Suprapubic skin (tissue), 4 donors: ENCODE measurements around the gene ATG5. TPM values are rescaled to one million over a fixed set of nuclear protein-coding genes. Genes with fewer than 3 reads are reported as not detected.

ENCODE experiments used
- DNase-seq, 2 donors: peaks; one replicate each; pipeline ENCODE4 v3.0.0-alpha.2; 2019; ENCODE audit warnings: low spot score in 2 of 2
- H3K27ac ChIP-seq: fragments of 200-600 bp; sonication (generic); one replicate; pipeline ENCODE4 v1.5.1; 2019
- H3K27me3 ChIP-seq: fragments of 200-600 bp; sonication (generic); one replicate; pipeline ENCODE4 v1.5.1; 2019
- H3K36me3 ChIP-seq: fragments of 200-600 bp; sonication (generic); one replicate; pipeline ENCODE4 v1.5.1; 2019
- H3K4me1 ChIP-seq: fragments of 200-600 bp; sonication (generic); one replicate; pipeline ENCODE4 v1.5.1; 2019
- H3K4me3 ChIP-seq: fragments of 200-600 bp; sonication (generic); one replicate; pipeline ENCODE4 v1.5.1; 2019; ENCODE audit warnings: mild to moderate bottlenecking
- H3K9me3 ChIP-seq: fragments of 200-600 bp; sonication (generic); one replicate; pipeline ENCODE4 v1.5.1; 2019
- EP300 ChIP-seq: sonication (generic); formaldehyde crosslinking; IDR thresholded peaks from one replicate; pipeline ENCODE4 v1.6.1; 2017; ENCODE audit warnings: antibody characterized with exemption
- POLR2A ChIP-seq, 2 donors: fragments of 450-650 bp; IDR thresholded peaks; one replicate each; pipeline ENCODE4 v1.6.1; 2017; ENCODE audit warnings: antibody characterized with exemption in 2 of 2, mild to moderate bottlenecking in 2 of 2, moderate library complexity in 2 of 2
- POLR2AphosphoS5 ChIP-seq, 3 donors: sonication (generic); formaldehyde crosslinking; IDR thresholded peaks; one replicate each; pipeline ENCODE4 v1.6.1; 2017; ENCODE audit warnings: antibody characterized with exemption in 3 of 3
- WGBS: methylation state at CpG from one replicate; pipeline ENCODE4 v1.1.5; 2018; 5-methylcytosine and 5-hydroxymethylcytosine counted together
- total RNA-seq, 4 donors: library from RNA; depleted of rRNA; stranded (reverse); fragments of >200 nt; gene quantifications; one replicate each; pipeline ENCODE4 v1.1.0, GENCODE V29; 2016
- TF ChIP-seq, protein P1 (sequence below), 2 donors: fragments of 200-600 bp in 1 of 2; fragments of 450-650 bp in 1 of 2; sonication (generic) in 1 of 2; IDR thresholded peaks; one replicate each; pipeline ENCODE4 v1.5.1; 2016 to 2019; ENCODE audit warnings: antibody characterized with exemption in 2 of 2, mild to moderate bottlenecking in 1 of 2, moderate library complexity in 1 of 2

ATG5 gene
- total RNA-seq, 4 donors from 2014 or later: 18.1 to 25.7 (median 23.1) TPM

DNA sequence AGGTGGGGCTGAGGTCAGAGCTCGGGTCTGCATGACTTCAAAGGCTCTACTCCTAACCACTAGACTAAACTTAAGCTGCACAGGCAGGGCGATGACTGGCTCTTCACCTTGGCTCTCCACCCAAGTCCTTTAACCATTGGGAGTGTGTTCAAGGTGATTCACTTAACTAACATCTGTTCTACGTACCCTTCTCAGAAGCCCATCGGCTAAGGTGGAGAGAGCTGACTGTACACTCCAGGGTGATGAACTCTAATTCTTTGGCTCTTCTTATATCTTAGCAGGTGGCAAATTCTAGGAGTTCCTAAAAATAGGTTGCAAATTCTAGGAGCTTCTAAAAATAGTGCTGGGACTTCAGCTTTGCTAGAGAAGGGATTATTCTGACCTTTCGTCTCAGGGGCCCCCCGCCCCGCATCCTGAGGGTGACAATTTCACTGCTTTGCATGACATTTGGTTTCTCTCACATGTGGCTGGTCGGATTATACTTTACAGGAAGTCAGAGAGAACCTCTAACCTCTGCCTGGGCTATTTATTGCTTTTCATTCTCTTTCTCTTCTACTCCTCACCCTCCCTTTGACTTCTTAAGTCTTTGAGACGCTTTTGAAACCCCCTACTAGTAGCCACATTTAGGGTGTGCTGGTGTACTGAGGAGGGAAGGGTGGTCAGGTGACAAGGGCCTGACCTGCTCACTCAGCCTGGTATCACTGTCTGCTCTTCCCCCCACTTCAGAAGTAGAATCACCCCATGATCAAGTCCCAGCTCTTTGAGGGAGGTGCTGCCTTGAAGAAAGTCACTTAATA is 183.9 kb downstream of the ATG5 start:
- DNase-seq: no peak
- Histone ChIP-seq H3K4me3 (no peak overlapping the region), H3K27ac (no peak overlapping the region), H3K27me3 (no peaks in the 10 kb centered on the region), H3K4me1 (no peaks in the 10 kb centered on the region), H3K9me3 (no peaks in the 10 kb centered on the region), H3K36me3 (no peaks in the 10 kb centered on the region)
- 73% methylated on average over 9 of the region's 9 CpGs for WGBS
- TF ChIP-seq EP300: no peak
- TF ChIP-seq POLR2A (IDR thresholded peaks at IDR 0.05): no peak

DNA sequence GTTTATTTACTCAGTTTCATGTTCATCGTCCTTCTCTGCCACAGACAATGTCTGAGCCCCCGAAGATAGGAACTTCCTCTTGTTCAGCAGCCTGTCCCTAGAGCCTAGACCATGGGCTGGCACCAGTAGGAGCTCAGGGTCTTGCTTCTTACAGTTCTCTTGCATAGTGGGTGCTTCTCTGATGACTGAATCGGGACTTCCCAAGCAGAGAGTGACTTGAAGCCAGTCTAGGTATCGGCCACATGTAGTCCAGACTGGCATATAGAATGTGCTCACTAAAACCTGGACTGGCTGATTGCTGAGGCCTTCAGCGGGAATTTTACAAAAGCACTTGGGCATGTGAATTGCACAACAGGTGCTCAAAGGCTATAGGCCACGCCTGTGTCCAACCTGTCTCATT is 187.4 kb downstream of the ATG5 start:
- 85% methylated on average over 6 of the region's 6 CpGs for WGBS
- Histone ChIP-seq H3K36me3 (no peaks in the 10 kb centered on the region), H3K4me1 (peaks cover 6% of the 10 kb centered on the region), H3K27ac (no peak overlapping the region), H3K9me3 (no peaks in the 10 kb centered on the region), H3K27me3 (no peaks in the 10 kb centered on the region), H3K4me3 (no peak overlapping the region)
- DNase-seq: no peak
- TF ChIP-seq POLR2AphosphoS5 (IDR thresholded peaks at IDR 0.05) (no peak), EP300 (no peak), POLR2A (IDR thresholded peaks at IDR 0.05) (no peak)
- TF ChIP-seq, protein P1, sequence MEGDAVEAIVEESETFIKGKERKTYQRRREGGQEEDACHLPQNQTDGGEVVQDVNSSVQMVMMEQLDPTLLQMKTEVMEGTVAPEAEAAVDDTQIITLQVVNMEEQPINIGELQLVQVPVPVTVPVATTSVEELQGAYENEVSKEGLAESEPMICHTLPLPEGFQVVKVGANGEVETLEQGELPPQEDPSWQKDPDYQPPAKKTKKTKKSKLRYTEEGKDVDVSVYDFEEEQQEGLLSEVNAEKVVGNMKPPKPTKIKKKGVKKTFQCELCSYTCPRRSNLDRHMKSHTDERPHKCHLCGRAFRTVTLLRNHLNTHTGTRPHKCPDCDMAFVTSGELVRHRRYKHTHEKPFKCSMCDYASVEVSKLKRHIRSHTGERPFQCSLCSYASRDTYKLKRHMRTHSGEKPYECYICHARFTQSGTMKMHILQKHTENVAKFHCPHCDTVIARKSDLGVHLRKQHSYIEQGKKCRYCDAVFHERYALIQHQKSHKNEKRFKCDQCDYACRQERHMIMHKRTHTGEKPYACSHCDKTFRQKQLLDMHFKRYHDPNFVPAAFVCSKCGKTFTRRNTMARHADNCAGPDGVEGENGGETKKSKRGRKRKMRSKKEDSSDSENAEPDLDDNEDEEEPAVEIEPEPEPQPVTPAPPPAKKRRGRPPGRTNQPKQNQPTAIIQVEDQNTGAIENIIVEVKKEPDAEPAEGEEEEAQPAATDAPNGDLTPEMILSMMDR (IDR thresholded peaks at IDR 0.05): no peak

DNA sequence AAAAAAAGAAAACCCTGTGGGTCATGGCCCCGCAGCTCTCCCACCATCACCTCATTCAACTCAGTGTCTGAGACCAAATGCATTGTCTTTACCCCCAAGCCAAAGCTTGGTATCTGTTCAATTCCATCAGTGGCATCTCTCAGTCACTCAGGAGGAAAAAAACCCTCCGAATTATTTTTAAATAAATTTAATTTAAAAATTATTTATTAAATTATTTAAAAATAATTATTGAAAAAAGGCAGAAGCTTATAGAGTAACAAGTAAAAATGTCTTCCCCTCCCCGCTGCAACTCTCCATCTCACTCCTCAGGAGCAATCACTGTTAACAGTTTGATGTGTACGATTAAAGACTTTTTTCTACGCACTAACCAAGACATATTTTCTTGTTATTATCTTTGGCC is 188.7 kb downstream of the ATG5 start:
- Histone ChIP-seq H3K27ac (no peak overlapping the region), H3K9me3 (no peaks in the 10 kb centered on the region), H3K36me3 (no peaks in the 10 kb centered on the region), H3K4me1 (peaks cover 6% of the 10 kb centered on the region), H3K27me3 (no peaks in the 10 kb centered on the region), H3K4me3 (no peak overlapping the region)
- no peak for DNase-seq
- WGBS: 98% methylated on average over 5 of the region's 5 CpGs
- TF ChIP-seq, protein P1 (IDR thresholded peaks at IDR 0.05): no peak
- TF ChIP-seq POLR2AphosphoS5 (IDR thresholded peaks at IDR 0.05) (no peak), POLR2A (IDR thresholded peaks at IDR 0.05) (no peak), EP300 (no peak)

DNA sequence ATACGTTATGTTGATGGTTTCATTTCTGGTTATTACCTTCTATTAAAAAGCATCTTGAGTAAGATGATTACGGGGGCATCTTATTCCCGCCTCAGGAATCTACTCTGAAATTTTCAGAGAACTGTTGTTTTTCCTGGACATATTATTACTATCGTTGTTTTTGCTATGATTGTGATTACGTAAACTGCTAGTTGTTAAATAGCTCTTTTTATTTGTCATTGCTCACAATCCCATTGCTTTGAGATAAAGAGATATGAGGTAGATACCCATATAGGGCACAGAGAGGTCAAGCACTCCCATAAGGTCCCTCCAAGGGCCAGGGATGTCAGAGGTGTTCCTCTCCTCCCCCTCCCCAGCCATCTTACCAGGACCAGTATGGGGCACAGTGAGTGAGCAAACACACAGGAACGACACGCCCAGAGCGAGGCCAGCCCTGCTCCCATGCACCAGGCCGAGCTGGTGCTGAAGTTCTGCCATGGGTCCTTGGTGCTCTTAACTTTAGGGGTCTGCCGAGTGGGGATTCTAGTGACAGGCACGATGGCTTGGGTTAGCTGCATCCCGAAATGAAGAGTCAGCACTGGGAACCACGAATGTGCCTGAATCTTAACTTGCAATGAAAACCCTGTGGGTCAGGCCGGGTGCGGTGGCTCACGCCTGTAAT is 189.5 kb downstream of the ATG5 start:
- Histone ChIP-seq H3K36me3 (no peaks in the 10 kb centered on the region), H3K27me3 (no peaks in the 10 kb centered on the region), H3K9me3 (no peaks in the 10 kb centered on the region), H3K4me1 (peaks cover 6% of the 10 kb centered on the region), H3K4me3 (no peak overlapping the region), H3K27ac (no peak overlapping the region)
- WGBS: 91% methylated on average over 16 of the region's 16 CpGs
- DNase-seq: no peak
- TF ChIP-seq POLR2AphosphoS5 (IDR thresholded peaks at IDR 0.05) (no peak), POLR2A (IDR thresholded peaks at IDR 0.05) (no peak), EP300 (no peak)
- TF ChIP-seq, protein P1 (IDR thresholded peaks at IDR 0.05): no peak

DNA sequence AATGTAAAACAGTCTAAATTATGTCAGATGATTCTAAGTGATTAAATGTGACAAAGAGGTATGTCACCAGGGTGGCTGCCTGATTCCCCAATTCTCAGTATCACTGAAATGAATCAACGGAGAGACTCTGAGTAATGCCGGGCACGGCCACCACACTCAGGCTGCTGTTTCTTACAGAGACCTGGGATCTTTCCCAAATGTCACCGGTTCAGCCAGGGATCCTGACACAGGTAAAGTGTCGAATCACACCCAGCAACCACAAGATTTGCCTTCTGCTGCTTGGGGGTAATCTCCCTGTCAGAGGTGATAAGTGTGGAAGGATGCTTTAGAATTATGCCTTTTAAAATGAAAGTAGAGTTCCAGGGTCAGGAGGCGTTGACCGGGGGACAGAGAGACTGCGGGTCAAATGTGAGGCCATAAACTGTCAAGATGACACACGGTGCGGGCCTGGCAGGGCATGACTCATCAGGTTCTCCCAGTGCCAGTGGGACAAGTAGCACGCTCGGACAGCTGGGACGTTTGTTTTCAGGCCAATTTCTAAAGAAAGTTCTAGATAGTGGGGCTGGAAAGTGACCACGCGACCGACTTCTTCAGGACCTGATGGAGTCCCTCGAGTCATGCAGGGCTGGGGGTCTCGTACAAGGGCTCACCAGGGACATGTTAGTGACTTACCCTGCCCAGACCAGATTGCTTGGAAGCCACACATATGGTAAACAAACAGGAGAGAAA is 190.5 kb downstream of the ATG5 start:
- H3K4me1 ChIP-seq: peaks cover 6% of the 10 kb centered on the region
- no peak overlapping the region for H3K4me3 ChIP-seq
- H3K27me3 ChIP-seq: no peaks in the 10 kb centered on the region
- H3K27ac ChIP-seq: no peak overlapping the region
- 68% methylated on average over 18 of the region's 18 CpGs for WGBS
- TF ChIP-seq POLR2A (IDR thresholded peaks at IDR 0.05): no peak
- H3K36me3 ChIP-seq: no peaks in the 10 kb centered on the region
- H3K9me3 ChIP-seq: no peaks in the 10 kb centered on the region
- no peak for DNase-seq

Other genes with a start within 250 kb of the ATG5 start
- gene PRDM1, start 239.4 kb downstream of the ATG5 start, total RNA-seq: 10 to 100 TPM; 10.9 to 47.7 (median 27.8) TPM
- gene CRYBG1, start 35.0 kb upstream of the ATG5 start, total RNA-seq: 100 to 1,000 TPM in 2 of 4 donors, 10 to 100 TPM in 2; 91.8 to 124 (median 99.7) TPM